Hypothalamus (tissue), 51 donors: ENCODE measurements around the gene ESYT1.
"Not testable (repeated sequence)": the region's sequence is repeated elsewhere in the genome, so short reads cannot be mapped to it uniquely, and the experiment has no call there.

Source experiments
- DNase-seq, 51 donors: peaks; one replicate each; lab custom pipeline; 2025; lab: John Stamatoyannopoulos, UW

ESYT1 gene

GRCh38 chr12:56153678-56154065, 25.6 kb downstream of the ESYT1 start:
- DNase-seq: no peak

- DNase-seq: no peak
Observed at GRCh38 chr12:56154246-56154771, 26.2 kb downstream of the ESYT1 start.

GRCh38 chr12:56154818-56155217, 26.8 kb downstream of the ESYT1 start:
- DNase-seq: no peak

- DNase-seq: no peak
Observed at GRCh38 chr12:56155256-56155845, 27.3 kb downstream of the ESYT1 start.

GRCh38 chr12:56156464-56157200, 28.6 kb downstream of the ESYT1 start:
- not testable (repeated sequence) for DNase-seq

- DNase-seq: peak in 37 of 51 donors; percentile 12 to 80 (median 56)
Observed at GRCh38 chr12:56157201-56158028, 29.3 kb downstream of the ESYT1 start.

- DNase-seq: peak; percentile 33 to 99 (median 92)
Observed at GRCh38 chr12:56158029-56158925, 30.2 kb downstream of the ESYT1 start, which contains the start of gene MYL6. MYL6 (plus strand) TSS chr12:56158359; CDS start chr12:56158402, 43 bp downstream.

GRCh38 chr12:56158926-56159461, 30.9 kb downstream of the ESYT1 start:
- peak in 33 of 51 donors; percentile 5 to 54 (median 25) for DNase-seq

- no peak for DNase-seq
Observed at GRCh38 chr12:56159482-56160192, 31.6 kb downstream of the ESYT1 start.

GRCh38 chr12:56160193-56160763, 32.2 kb downstream of the ESYT1 start:
- DNase-seq: peak in 1 of 51 donors; percentile 9

- DNase-seq: no peak
Observed at GRCh38 chr12:56160894-56161689, 33.0 kb downstream of the ESYT1 start.

GRCh38 chr12:56161690-56162351, 33.8 kb downstream of the ESYT1 start:
- no peak for DNase-seq

GRCh38 chr12:56162468-56163290, 34.6 kb downstream of the ESYT1 start:
- no peak for DNase-seq

- DNase-seq: no peak
Observed at GRCh38 chr12:56163533-56164344, 35.7 kb downstream of the ESYT1 start.

- DNase-seq: no peak
Observed at GRCh38 chr12:56164345-56164729, 36.3 kb downstream of the ESYT1 start.

GRCh38 chr12:56165369-56165768, 37.3 kb downstream of the ESYT1 start:
- DNase-seq: no peak
